NCI-H748 treated with DMSO at 0.1 percent for 48 hours (cell line): ENCODE measurements around the gene DCDC1.

Experiments
- DNase-seq: peaks from one replicate; lab custom pipeline; 2025; lab: John Stamatoyannopoulos, UW

Gene DCDC1

GRCh38 chr11:30832831-30833230 is 536.7 kb downstream of the DCDC1 start:
- DNase-seq = no peak

DNA sequence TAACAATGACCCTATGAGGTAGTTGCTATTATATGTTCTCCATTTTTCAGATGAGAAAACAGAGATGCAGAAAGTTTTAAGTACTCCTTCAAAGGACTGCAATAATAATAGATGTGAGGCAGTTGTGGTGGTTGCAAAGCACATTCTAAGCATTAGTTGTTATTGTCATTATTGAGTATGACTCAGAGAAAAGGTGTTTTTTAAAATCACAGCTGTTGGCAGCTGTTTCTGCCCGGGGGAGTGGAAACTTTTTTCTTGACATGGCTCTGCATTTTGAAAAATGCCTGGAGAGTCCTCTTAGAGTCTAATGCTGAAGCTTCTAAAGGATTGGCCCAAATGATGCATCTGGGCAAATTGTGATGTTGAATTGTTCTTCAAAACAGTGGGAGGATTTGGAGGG is 538.9 kb downstream of the DCDC1 start:
- DNase-seq = no peak

DNA sequence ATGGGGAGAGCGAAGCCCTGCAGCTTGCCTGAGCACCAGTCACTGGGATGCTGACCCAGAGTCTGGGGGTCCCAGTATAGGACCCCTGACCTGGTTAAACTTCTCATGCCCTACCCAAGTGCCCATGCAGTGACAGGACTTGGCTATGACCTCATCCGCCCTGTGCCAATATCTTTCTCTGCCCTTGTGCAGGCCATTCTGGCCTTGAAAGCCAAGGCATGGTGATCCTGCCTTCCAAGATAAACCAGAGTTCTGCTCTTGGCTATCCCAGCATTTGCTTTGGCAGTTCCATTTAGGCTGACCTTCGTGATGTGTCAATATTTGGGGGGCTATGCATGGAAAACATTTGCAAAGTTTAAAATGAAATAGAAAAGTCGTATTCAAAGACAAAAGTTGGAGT is 542.6 kb downstream of the DCDC1 start:
- DNase-seq = no peak

GRCh38 chr11:30825723-30826122 is 543.8 kb downstream of the DCDC1 start:
- no peak for DNase-seq

DNA sequence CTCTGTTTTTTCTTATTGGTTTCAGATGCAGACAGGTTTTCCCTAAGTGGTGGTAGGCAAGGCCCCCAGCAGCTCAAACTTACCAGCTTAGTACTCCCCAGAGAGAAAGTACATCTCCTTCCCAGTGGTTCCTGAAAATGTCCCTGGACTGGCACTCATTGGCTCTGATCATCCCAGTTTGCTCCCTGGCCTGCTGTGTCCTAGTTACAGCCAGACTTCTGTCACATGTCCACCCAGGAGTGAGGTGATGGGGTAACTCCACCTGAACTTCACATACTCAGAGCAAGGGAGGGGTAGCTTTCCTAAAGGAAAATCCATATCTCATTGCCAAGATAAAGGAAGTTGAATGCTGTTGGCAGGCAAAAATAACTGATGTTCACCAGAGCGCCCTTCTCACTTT is 546.4 kb downstream of the DCDC1 start:
- no peak for DNase-seq

DNA sequence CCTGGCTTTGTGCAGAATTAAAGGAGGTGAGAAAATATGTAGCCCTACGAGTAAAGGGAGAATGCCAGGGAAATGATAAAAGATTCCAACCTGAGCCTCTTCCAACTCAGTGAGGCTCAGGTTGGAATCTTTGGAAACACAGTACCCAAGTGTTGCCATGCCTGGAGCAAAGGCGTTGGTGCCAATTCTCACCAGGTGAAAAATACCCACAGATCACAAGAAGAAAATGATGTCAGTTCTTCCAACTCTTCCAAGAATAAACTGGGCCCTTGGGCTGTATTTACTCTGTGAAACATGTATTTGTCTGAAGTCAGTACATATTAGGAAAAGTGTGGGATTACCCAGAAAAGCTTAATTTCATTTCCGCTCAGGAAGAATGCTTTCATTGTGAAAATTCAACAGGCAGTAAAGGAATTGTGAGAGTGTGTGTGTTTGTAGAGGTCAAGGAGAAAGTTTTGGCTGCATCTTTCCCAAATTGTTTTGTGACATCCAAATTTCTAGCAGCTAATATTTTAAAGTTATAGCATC is 548.0 kb downstream of the DCDC1 start:
- DNase-seq = no peak

- DNase-seq = no peak
Observed at GRCh38 chr11:30818721-30819120, 550.8 kb downstream of the DCDC1 start.

DNA sequence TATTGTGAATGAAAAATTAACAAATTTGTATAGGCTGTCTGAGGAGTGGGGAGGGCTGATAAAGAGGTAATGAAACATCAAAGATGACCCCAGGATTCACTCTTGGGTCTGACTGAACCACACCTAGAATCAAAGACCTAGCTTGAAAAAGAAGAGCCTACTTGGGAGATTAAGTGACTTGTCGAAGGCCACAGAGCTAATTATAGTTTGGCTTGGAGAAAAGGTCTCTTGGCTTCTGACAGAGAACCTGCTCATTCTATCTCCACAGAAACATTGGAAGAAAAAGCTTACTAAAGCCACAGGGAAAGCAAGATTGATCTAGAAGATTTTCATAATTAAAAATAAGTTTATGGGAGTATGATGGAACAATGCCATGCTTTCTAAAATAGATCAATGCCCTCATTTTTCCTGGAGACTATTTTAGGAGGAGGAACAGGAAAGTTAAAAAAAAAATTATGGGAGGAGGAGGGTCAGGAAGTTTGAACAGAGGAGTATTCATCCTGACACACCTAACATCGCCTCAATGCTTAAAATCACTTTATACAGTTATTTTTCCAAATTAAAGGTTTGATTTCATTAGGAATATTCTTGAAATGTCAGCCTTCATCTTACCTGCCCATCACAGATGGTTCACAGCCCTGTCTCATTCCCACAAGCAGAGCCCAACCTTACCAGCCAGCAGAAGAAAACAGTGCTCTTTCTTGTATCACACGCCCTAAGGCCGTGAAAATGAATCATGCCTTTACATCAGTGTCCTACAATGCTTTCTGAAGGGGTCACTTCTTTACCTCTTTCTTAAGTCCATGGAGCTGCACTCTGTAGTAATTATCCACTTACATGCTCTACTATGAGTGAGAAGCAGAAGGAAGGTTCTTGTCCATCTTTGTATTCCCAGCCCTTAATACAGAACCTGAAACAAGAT is 552.3 kb downstream of the DCDC1 start:
- DNase-seq = no peak

DNA sequence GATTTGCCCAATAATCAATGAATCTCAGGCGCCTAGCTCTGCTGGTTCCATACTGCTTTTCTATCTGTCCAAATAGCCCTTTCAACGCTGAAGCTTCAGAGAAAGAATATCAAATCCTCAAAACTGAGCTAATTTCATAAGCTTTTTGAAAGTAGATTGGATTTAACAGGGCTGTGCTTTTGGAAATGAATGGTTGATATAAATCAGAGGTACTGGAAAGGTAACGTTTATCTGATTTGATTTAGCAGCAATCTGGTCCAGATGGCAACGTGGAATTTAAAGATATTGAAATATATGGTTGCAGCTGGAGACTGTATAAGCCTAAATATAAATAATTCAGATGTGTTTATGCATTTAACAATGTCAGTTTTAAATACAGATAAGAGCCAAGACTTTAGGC is 553.9 kb downstream of the DCDC1 start:
- DNase-seq = no peak

GRCh38 chr11:30814737-30815136 is 554.8 kb downstream of the DCDC1 start:
- no peak for DNase-seq
